Mucosa of descending colon (tissue), 3 donors: ENCODE measurements around the gene KAZN. TPM values are rescaled to one million over a fixed set of nuclear protein-coding genes. Genes with fewer than 3 reads are reported as not detected.

Experiments
- ATAC-seq: fragments of 200-7000 bp; cut with Tn5 transposase; one replicate; pipeline ENCODE4 v1.9.1; 2020; ENCODE audit warnings: mild to moderate bottlenecking, moderate library complexity
- DNase-seq, 3 donors: peaks; one replicate each; pipeline ENCODE4 v3.0.0-alpha.2; 2020
- H3K36me3 ChIP-seq: fragments of 200-600 bp; one replicate; pipeline ENCODE4 v1.8.0; 2021; ENCODE audit warnings: low read depth, mild to moderate bottlenecking
- H3K4me1 ChIP-seq: fragments of 200-600 bp; one replicate; pipeline ENCODE4 v1.8.0; 2021; ENCODE audit warnings: low read depth, mild to moderate bottlenecking
- H3K4me3 ChIP-seq: fragments of 200-600 bp; one replicate; pipeline ENCODE4 v1.8.0; 2021; ENCODE audit warnings: mild to moderate bottlenecking
- H3K9me3 ChIP-seq: fragments of 200-600 bp; one replicate; pipeline ENCODE4 v1.8.0; 2021; ENCODE audit warnings: mild to moderate bottlenecking
- CTCF ChIP-seq: fragments of 200-600 bp; IDR thresholded peaks from one replicate; pipeline ENCODE4 v1.8.0; 2022; ENCODE audit warnings: antibody characterized with exemption, mild to moderate bottlenecking
- intact Hi-C, 2 donors: fragments of 100-400 bp; cut with DNase I in 1 of 2; cut with micrococcal nuclease in 1 of 2; formaldehyde crosslinking; loops; one replicate each; pipeline versions ENCODE4 v1.11.0 to v1.11.1; 2022; cut with DNase I, micrococcal nuclease
- total RNA-seq, 3 donors: library from RNA; stranded (reverse); fragmentation: NEBNext Ultra II Directional in 2 of 3; extraction: Animal tissue kit (Norgen Biotek cat#: 25700) in 2 of 3; gene quantifications; one replicate each; pipeline versions ENCODE4 v1.2.1 to v1.2.4, GENCODE V29; 2021 to 2023
- donor health status: DM: no; HTN: no; CAD: no; lungs with moderate emphysema.
- donor health status: DM: no; HTN: no; CAD: no.
- donor health status: DM: no; HTN: yes; CAD: no.

The KAZN gene
- total RNA-seq, 3 donors from 2014 or later: 9.7 to 21.9 (median 15.8) TPM

- intact Hi-C loops: no loop called here
- Histone ChIP-seq H3K9me3 (no peaks in the 10 kb centered on the region), H3K36me3 (no peaks in the 10 kb centered on the region), H3K4me3 (no peak overlapping the region), H3K4me1 (no peaks in the 10 kb centered on the region)
- ATAC-seq: no peak
- no peak for TF ChIP-seq CTCF
- DNase-seq: no peak
Observed at GRCh38 chr1:14745789-14746188, 147.3 kb downstream of the KAZN start.

DNA sequence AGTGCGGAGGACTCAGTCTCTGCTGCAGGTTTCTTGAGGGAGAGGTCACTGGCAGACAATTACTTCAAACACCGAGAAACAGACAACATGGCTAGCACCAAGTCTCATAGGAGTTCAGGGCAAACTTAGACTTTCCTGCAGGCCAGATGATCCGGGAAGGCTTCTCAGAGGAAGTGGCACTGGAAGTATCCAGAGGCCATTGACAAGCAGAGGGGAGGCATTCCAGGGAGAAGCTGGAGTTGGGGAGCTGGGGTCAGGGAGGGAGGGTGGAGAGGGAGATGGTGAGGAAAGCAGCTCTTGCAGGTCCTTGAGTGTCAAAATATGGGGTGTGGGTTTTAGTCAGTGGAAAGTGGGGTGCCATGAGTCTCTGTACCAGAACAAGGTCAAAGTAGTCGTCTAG, 147.9 kb downstream of the KAZN start:
- no peak for ATAC-seq

GRCh38 chr1:14748151-14748550, 149.7 kb downstream of the KAZN start:
- no peak for DNase-seq
- Histone ChIP-seq H3K36me3 (no peaks in the 10 kb centered on the region), H3K4me1 (no peaks in the 10 kb centered on the region), H3K4me3 (no peak overlapping the region), H3K9me3 (no peaks in the 10 kb centered on the region)
- intact Hi-C loops: no loop called here
- no peak for ATAC-seq
- no peak for TF ChIP-seq CTCF

More for the DNA sequence above, 147.9 kb downstream of the KAZN start:
- no peaks in the 10 kb centered on the region for H3K4me1 ChIP-seq
- H3K4me3 ChIP-seq: no peak overlapping the region
- TF ChIP-seq CTCF: no peak
- intact Hi-C loops: no loop called here
- DNase-seq: no peak
- no peaks in the 10 kb centered on the region for H3K36me3 ChIP-seq
- no peaks in the 10 kb centered on the region for H3K9me3 ChIP-seq

GRCh38 chr1:14748977-14749376, 150.5 kb downstream of the KAZN start:
- no peak overlapping the region for H3K4me3 ChIP-seq
- TF ChIP-seq CTCF: no peak
- H3K4me1 ChIP-seq: no peaks in the 10 kb centered on the region
- intact Hi-C loops: no loop called here
- DNase-seq: no peak
- no peaks in the 10 kb centered on the region for H3K36me3 ChIP-seq
- no peaks in the 10 kb centered on the region for H3K9me3 ChIP-seq
- no peak for ATAC-seq

GRCh38 chr1:14750490-14750889, 152.0 kb downstream of the KAZN start:
- ATAC-seq: no peak
- H3K9me3 ChIP-seq: no peaks in the 10 kb centered on the region
- H3K4me1 ChIP-seq: no peaks in the 10 kb centered on the region
- H3K4me3 ChIP-seq: no peak overlapping the region
- no peaks in the 10 kb centered on the region for H3K36me3 ChIP-seq
- DNase-seq: no peak
- intact Hi-C loops: no loop called here
- TF ChIP-seq CTCF: no peak

DNA sequence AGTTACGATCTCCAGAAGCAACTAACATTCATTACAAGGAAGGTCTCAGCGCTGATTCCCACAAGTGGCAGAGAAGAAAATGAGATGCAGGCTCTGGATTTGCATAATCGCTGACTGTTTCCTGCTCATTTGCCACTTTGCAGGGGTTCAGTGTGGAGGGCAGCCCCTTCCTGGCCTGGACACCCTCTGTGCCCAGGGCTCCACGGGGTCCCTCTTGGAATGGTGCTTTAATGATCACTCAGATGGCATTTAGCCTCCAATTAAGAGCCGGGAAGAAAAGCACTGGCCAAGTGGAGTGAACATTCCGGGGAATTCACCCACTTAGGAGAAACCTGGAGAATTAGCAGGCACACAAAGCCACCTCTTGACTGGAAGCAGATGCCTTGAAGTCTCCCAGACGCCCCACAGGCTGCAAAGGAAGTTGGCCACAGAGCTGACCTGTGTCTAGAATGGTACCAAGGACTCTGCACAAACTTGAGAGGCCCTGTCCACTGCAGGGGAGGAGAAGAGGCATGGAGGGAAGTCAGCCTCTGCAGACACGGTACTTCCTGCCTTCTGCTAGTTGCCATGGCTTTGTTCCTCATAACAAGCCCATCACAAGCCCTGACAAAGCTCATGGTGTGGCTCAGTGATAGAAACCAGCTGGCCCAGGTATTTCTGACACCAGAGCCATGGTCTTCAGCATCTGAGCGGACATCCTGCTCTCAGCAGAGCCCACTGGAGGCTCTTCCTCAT, 157.2 kb downstream of the KAZN start:
- no peak for TF ChIP-seq CTCF
- peak; percentile 8 for ATAC-seq
- intact Hi-C loops: no loop called here
- H3K4me3 ChIP-seq: no peak overlapping the region
- H3K4me1 ChIP-seq: no peaks in the 10 kb centered on the region
- H3K9me3 ChIP-seq: no peaks in the 10 kb centered on the region
- DNase-seq: no peak
- no peaks in the 10 kb centered on the region for H3K36me3 ChIP-seq
